Activated CD4-positive, alpha-beta T cell treated with anti-CD3 and anti-CD28 coated beads, Interleukin-2, amount 10 ng/mL, durations not matched to agents 7 days and 5 days (primary cell): Measurements from ENCODE around the gene SPARC. TPM values are rescaled to one million over a fixed set of nuclear protein-coding genes. Genes with fewer than 3 reads are reported as not detected.
A peak's percentile ranks its signal among the peaks of the same experiment; 100 is the strongest.

ENCODE experiments used
- CTCF ChIA-PET: fragments of 350-600 bp; sonication (Branson Sonifier 250); formaldehyde crosslinking; loops from one replicate; lab custom pipeline; 2021; ENCODE audit warnings: antibody characterized with exemption; lab: Charles Lee
- POLR2A ChIA-PET: fragments of 350-600 bp; sonication (Branson Sonifier 250); formaldehyde crosslinking; loops from one replicate; lab custom pipeline; 2021; ENCODE audit warnings: antibody characterized with exemption; lab: Charles Lee
- DNase-seq: peaks from one replicate; pipeline ENCODE4 v3.0.0-alpha.2; 2020
- H3K27ac Mint-ChIP-seq: one replicate; pipeline ENCODE4 v1.8.0; 2021; ENCODE audit warnings: mild to moderate bottlenecking, moderate library complexity, mixed read lengths
- H3K27me3 Mint-ChIP-seq: one replicate; pipeline ENCODE4 v1.8.0; 2021; ENCODE audit warnings: mixed read lengths
- H3K36me3 Mint-ChIP-seq: one replicate; pipeline ENCODE4 v1.8.0; 2021; ENCODE audit warnings: low read depth, mixed read lengths
- H3K4me1 Mint-ChIP-seq: one replicate; pipeline ENCODE4 v1.8.0; 2021; ENCODE audit warnings: mixed read lengths
- H3K4me3 Mint-ChIP-seq: one replicate; pipeline ENCODE4 v1.8.0; 2021; ENCODE audit warnings: mild to moderate bottlenecking, moderate library complexity, mixed read lengths
- H3K9me3 Mint-ChIP-seq: one replicate; pipeline ENCODE4 v1.8.0; 2021; ENCODE audit warnings: mixed read lengths
- total RNA-seq, 2 experiments: library from RNA; stranded (reverse); gene quantifications; one replicate each; pipeline ENCODE4 v1.2.3, GENCODE V29; 2021

SPARC gene
- total RNA-seq, 2 experiments from 2014 or later, result 0.27 to 1.1 TPM

DNA sequence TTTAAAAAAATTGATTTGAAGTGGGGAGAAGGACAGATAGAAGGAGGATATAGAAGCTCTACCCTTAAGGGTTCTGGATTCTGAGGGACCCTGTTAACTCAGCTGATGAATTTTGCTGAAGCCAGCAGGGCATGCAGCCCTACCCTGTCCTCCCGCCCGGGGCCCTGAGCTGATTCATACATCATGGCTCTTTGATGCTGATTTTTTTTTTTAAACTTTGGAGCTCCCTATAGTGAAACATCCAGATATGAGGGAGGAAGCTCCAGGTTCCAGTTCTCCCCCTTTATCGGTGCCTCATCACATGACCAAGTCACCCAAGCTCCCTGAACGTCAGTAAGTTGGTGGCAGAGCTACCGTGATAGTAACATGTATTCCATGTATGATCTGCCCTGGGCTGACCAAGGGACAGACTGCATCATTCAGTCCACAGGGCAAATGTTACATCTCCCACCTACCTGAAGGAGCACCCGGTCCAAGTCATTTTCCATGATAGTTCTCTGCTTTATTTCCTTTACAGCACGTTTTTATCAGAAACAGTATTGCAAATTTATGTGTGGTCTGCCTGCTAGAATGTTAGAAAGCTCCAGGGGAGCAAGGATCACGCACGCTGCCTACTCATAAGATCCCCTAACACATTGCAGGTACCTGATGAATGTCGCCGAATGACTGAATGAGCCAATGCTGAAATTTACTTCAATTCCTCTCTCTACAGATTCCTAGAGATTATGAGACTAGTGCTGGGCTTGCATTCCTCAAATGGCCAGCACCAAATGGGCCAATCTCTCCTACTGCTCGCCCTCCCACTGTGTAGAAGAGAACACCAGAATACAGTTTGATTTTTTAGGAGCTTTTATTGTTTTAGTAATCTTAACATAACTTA lies 25.9 kb downstream of the SPARC start:
- Mint-ChIP-seq H3K4me3 (no peak overlapping the region), H3K4me1 (peaks cover 12% of the 10 kb centered on the region), H3K27me3 (peaks cover 14% of the 10 kb centered on the region), H3K36me3 (no peaks in the 10 kb centered on the region), H3K9me3 (no peaks in the 10 kb centered on the region), H3K27ac (no peak overlapping the region)
- ChIA-PET POLR2A (interaction anchor here (0.5 to 0.7 kb wide), 2 partner anchors 17 to 110 kb away, joined by 3 read pairs; no protein-coding TSS in a partner anchor), CTCF (interaction anchor here (1.0 to 3.3 kb wide), 8 partner anchors 9 to 110 kb away, joined by 3 to 11 read pairs (median 6); no protein-coding TSS in a partner anchor)
- no peak for DNase-seq

GRCh38 chr5:151659001-151659754 lies 27.5 kb downstream of the SPARC start:
- Mint-ChIP-seq H3K27ac (no peak overlapping the region), H3K9me3 (no peaks in the 10 kb centered on the region), H3K4me3 (no peak overlapping the region), H3K36me3 (no peaks in the 10 kb centered on the region), H3K27me3 (peaks cover 16% of the 10 kb centered on the region), H3K4me1 (peaks cover 12% of the 10 kb centered on the region)
- CTCF ChIA-PET, result interaction anchor here (0.7 to 2.8 kb wide), 21 partner anchors 8 to 211 kb away, joined by 3 to 13 read pairs (median 5); partner anchors contain the start of genes G3BP1 and SLC36A1
- POLR2A ChIA-PET, result interaction anchor here (1.0 kb wide), 1 partner anchor 113 kb away, joined by 3 read pairs; the partner anchor contains the start of gene G3BP1
- DNase-seq, result peak; percentile 82

DNA sequence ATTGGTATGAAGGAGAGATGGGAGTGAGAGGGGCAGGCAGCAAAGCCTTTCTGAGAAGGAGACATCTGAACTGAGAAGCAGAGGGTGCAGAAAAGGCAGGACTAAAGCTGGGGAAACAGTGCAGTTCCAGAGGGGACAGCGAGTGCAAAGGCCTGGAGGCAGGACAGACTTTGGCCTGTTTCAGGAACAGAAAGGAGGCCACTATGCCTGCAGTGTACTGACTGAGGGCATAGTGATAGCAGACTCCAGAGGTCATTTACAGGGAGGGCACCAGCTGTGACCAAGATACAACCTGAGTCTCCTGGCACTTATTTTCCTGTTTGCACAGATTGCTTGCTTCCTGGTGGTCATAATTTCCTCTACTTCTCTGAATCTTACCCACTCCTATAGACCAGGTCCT lies 29.6 kb downstream of the SPARC start:
- Mint-ChIP-seq H3K9me3 (no peaks in the 10 kb centered on the region), H3K36me3 (no peaks in the 10 kb centered on the region), H3K4me1 (peaks cover 1% of the 10 kb centered on the region), H3K4me3 (no peak overlapping the region), H3K27ac (no peak overlapping the region), H3K27me3 (peaks cover 18% of the 10 kb centered on the region)
- CTCF ChIA-PET, result interaction anchor here (1.0 to 2.8 kb wide), 3 partner anchors 10 to 83 kb away, joined by 3 to 13 read pairs (median 9); no protein-coding TSS in a partner anchor
- POLR2A ChIA-PET, result no interaction called here
- no peak for DNase-seq

DNA sequence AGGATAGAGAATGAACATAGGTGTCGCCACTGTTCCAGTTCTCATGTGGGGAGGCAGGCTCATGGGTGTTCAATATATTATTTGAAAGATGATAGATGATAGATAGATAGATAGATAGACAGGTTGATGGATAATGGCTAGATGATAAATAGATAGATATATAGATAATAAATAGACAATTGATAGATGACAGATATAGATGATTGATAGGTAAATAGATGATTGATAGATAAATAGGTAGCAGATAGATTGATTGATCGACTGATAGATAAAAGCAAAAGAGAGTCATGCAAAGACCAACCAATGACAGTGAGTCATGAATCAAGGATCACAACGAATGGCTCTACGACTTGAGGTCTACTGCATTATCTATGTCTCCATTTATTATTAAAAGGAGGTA lies 30.4 kb downstream of the SPARC start:
- POLR2A ChIA-PET, result no interaction called here
- Mint-ChIP-seq H3K4me3 (no peak overlapping the region), H3K9me3 (no peaks in the 10 kb centered on the region), H3K4me1 (peaks cover 1% of the 10 kb centered on the region), H3K27ac (no peak overlapping the region), H3K27me3 (peaks cover 18% of the 10 kb centered on the region), H3K36me3 (no peaks in the 10 kb centered on the region)
- CTCF ChIA-PET, result interaction anchor here (1.0 kb wide), 1 partner anchor 9 kb away, joined by 3 read pairs; no protein-coding TSS in a partner anchor
- no peak for DNase-seq

DNA sequence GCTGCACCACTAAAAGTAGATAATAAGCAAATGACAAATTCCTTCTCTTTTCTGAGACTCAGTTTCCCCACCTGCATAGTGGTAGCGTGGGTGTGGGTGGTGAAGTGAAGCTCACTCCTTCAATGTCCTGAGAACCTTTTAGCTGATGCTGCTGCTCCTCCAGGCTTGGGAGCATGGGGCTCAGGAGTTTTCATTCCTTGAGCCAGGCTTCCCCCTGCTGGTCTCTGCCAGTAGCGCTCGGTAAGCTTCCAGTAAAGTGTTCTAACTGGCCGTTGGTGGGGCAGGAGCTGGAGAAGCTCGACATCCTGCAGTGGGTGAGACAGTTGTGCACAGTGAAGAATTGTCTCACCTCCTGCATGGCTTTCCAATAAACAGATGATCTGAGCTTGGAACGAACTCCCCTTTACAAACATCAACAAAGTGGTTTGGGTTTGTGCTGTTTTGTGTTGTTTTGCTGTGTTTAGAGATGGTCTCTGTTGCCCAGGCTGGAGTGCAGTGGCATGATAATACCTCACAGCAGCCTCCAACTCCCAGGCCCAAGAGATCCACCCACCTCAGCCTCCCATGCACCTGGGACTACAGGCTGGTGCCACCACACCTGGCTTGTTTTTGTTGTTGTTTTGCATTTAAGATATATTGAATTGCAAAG lies 34.6 kb downstream of the SPARC start:
- ChIA-PET CTCF (interaction anchor here (0.6 to 3.1 kb wide), 28 partner anchors 8 to 204 kb away, joined by 3 to 23 read pairs (median 4); partner anchors contain the start of genes G3BP1 and SLC36A1), POLR2A (no interaction called here)
- DNase-seq, result peak; percentile 72
- no peaks in the 10 kb centered on the region for H3K36me3 Mint-ChIP-seq
- H3K27ac Mint-ChIP-seq, result no peak overlapping the region
- no peaks in the 10 kb centered on the region for H3K9me3 Mint-ChIP-seq
- H3K4me3 Mint-ChIP-seq, result no peak overlapping the region
- no peaks in the 10 kb centered on the region for H3K4me1 Mint-ChIP-seq
- peaks cover 8% of the 10 kb centered on the region for H3K27me3 Mint-ChIP-seq

DNA sequence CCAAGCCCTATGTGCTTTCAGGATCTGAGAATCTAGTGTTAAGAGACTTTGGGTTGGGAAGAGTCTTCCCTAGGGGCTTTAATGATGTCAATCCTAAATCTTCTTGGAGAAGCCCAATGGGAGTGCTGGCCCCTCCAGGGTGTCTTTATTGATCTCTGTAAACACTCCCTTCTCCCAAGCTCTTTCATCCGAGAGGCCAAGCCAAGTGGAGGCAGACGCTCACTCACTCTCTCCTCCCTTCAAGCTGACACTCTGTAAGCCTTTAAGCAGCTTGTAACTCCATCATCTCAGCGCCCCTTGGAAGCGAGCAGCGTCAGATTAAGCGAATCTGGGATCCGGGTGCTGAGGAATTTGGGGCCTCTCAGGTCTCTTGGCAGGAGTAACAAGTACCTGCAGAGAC lies 37.7 kb downstream of the SPARC start:
- no peak overlapping the region for H3K4me3 Mint-ChIP-seq
- POLR2A ChIA-PET, result no interaction called here

GRCh38 chr5:151648089-151648488 lies 38.6 kb downstream of the SPARC start:
- Mint-ChIP-seq H3K27me3 (peaks cover 3% of the 10 kb centered on the region), H3K27ac (no peak overlapping the region), H3K36me3 (no peaks in the 10 kb centered on the region), H3K9me3 (no peaks in the 10 kb centered on the region), H3K4me3 (no peak overlapping the region), H3K4me1 (no peaks in the 10 kb centered on the region)
- POLR2A ChIA-PET, result no interaction called here
- DNase-seq, result no peak
- CTCF ChIA-PET, result interaction anchor here (0.9 to 2.1 kb wide), 3 partner anchors 10 to 201 kb away, joined by 3 to 6 read pairs (median 6); partner anchors contain the start of gene SLC36A1

More for the DNA sequence above, 37.7 kb downstream of the SPARC start:
- no peaks in the 10 kb centered on the region for H3K4me1 Mint-ChIP-seq
- H3K36me3 Mint-ChIP-seq, result no peaks in the 10 kb centered on the region
- no peak overlapping the region for H3K27ac Mint-ChIP-seq
- CTCF ChIA-PET, result interaction anchor here (2.1 kb wide), 1 partner anchor 202 kb away, joined by 6 read pairs; the partner anchor contains the start of gene SLC36A1
- H3K9me3 Mint-ChIP-seq, result no peaks in the 10 kb centered on the region
- no peak for DNase-seq
- peaks cover 5% of the 10 kb centered on the region for H3K27me3 Mint-ChIP-seq

DNA sequence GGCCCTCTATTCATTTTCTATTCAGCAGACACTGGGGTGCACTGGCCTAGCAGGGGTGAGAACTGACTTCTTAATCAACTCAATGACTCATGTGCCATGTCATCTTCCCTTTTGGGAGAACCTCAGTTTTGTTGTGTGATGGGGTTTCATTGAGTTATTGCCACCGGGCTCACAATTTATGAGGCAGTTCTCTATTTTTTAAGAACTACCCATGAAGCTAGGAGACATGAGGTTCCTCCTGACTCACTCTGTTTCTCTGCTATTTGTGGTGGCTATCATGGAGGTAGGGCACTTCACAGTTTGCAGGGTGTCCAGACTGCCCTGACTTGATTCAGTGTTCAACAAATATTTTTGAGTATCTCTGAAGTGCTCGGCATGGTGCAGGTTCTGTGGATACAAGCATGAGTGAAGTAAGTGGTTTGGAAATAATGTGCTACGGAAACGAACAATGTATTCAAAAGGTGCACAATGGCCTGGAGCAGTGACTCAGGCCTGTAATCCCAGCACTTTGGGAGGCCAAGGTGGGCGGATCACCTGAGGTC lies 39.3 kb downstream of the SPARC start:
- no peaks in the 10 kb centered on the region for H3K9me3 Mint-ChIP-seq
- ChIA-PET POLR2A (no interaction called here), CTCF (interaction anchor here (0.9 to 1.6 kb wide), 5 partner anchors 10 to 47 kb away, joined by 3 to 7 read pairs (median 4); no protein-coding TSS in a partner anchor)
- peaks cover 3% of the 10 kb centered on the region for H3K27me3 Mint-ChIP-seq
- DNase-seq, result no peak
- H3K27ac Mint-ChIP-seq, result no peak overlapping the region
- H3K4me1 Mint-ChIP-seq, result no peaks in the 10 kb centered on the region
- H3K4me3 Mint-ChIP-seq, result no peak overlapping the region
- no peaks in the 10 kb centered on the region for H3K36me3 Mint-ChIP-seq

- H3K36me3 Mint-ChIP-seq, result no peaks in the 10 kb centered on the region
- no peak overlapping the region for H3K4me3 Mint-ChIP-seq
- CTCF ChIA-PET, result interaction anchor here (0.9 to 1.6 kb wide), 3 partner anchors 11 to 19 kb away, joined by 3 to 7 read pairs (median 4); no protein-coding TSS in a partner anchor
- DNase-seq, result no peak
- peaks cover 3% of the 10 kb centered on the region for H3K27me3 Mint-ChIP-seq
- no peak overlapping the region for H3K27ac Mint-ChIP-seq
- POLR2A ChIA-PET, result no interaction called here
- H3K9me3 Mint-ChIP-seq, result no peaks in the 10 kb centered on the region
- no peaks in the 10 kb centered on the region for H3K4me1 Mint-ChIP-seq
These were observed 40.4 kb downstream of the SPARC start for GRCh38 chr5:151646334-151646733.

- no peak for DNase-seq
- peaks cover 3% of the 10 kb centered on the region for H3K27me3 Mint-ChIP-seq
- ChIA-PET CTCF (interaction anchor here (1.7 kb wide), 1 partner anchor 15 kb away, joined by 6 read pairs; no protein-coding TSS in a partner anchor), POLR2A (no interaction called here)
- no peaks in the 10 kb centered on the region for H3K36me3 Mint-ChIP-seq
- no peaks in the 10 kb centered on the region for H3K9me3 Mint-ChIP-seq
- H3K4me3 Mint-ChIP-seq, result no peak overlapping the region
- H3K4me1 Mint-ChIP-seq, result peaks cover 7% of the 10 kb centered on the region
- H3K27ac Mint-ChIP-seq, result no peak overlapping the region
These were observed 43.3 kb downstream of the SPARC start for GRCh38 chr5:151643388-151643787.

GRCh38 chr5:151642472-151643140 lies 44.1 kb downstream of the SPARC start:
- CTCF ChIA-PET, result interaction anchor here (1.7 kb wide), 1 partner anchor 16 kb away, joined by 6 read pairs; no protein-coding TSS in a partner anchor

More at GRCh38 chr5:151642472-151643140, 44.1 kb downstream of the SPARC start:
- DNase-seq, result no peak
- Mint-ChIP-seq H3K4me3 (no peak overlapping the region), H3K27me3 (peaks cover 3% of the 10 kb centered on the region), H3K36me3 (no peaks in the 10 kb centered on the region), H3K9me3 (no peaks in the 10 kb centered on the region), H3K4me1 (peaks cover 7% of the 10 kb centered on the region), H3K27ac (no peak overlapping the region)
- POLR2A ChIA-PET, result no interaction called here
